Measurements from ENCODE around the gene MIGA2.

DNA sequence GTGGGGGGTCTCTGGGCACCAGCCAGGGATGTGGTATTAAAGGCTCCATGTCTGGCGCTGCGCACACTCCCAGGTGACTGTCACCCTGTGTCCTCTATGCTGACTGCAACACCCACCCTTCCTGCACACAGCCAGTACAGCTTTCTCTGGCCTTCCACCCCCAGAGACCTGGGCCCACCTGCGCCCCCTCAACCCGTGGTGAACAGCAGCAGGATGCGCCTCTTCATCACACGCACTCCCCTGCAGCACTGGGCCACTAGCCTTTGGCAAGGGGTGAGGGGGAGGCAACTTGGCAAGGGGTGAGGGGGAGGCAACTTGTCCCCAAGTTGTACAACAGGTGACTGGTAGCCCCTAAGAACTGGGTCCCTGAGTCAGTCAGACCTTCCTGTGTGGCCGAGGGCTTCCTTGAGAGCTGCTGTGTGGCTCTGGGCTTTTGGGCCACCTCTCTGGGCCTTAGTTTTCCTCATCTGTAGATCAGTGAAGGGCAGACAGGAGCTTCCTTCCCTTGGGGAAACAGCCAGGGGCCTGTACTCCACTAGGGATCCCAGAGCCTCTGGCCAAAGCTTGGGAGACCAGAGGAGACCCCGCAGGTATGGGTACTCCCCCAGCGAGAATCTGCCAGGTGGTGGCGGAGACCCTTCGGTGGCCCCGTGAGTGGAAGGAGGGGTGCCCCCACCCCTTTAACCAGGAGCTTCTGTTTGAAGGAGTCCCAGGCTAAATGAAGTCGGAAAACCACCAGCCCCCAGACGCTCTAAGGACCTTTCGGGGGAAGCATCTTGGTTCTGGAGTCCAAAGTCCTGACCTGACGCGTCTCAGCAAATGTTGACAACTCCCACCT lies 69.7 kb downstream of the MIGA2 start:
- TF ChIP-seq POLR2AphosphoS5 (IDR thresholded peaks at IDR 0.05; ENCODE audit: low read depth, low read length), result no peak
- TF ChIP-seq TAF1 (IDR thresholded peaks at IDR 0.05; ENCODE audit: borderline replicate concordance, low read depth, low read length), result no peak
- no peak for TF ChIP-seq POLR2A (IDR thresholded peaks at IDR 0.05; ENCODE audit: low read depth, low read length)

Measured in GM12892 (cell line).